ENCODE results near the gene MGLL. TPM values are rescaled to one million over a fixed set of nuclear protein-coding genes. Genes with fewer than 3 reads are reported as not detected.

The MGLL gene
- total and polyA plus RNA-seq, 2 experiments from 2014 or later: 58.7 to 184 TPM

GRCh38 chr3:127680798-127681221 is 141.5 kb downstream of the MGLL start:
- Histone ChIP-seq H3K27me3 (replicated peaks; ENCODE audit: insufficient read depth) (no peaks in the 10 kb centered on the region), H3K9me3 (ENCODE audit: low read depth) (no peaks in the 10 kb centered on the region), H3K9me2 (ENCODE audit: insufficient read depth) (no peaks in the 10 kb centered on the region), H2AFZ (no peak overlapping the region), H3K36me3 (ENCODE audit: low read depth) (no peaks in the 10 kb centered on the region), H3F3A (ENCODE audit: insufficient read depth) (peaks cover 14% of the 10 kb centered on the region), H3K27ac (no peak overlapping the region), H3K4me1 (ENCODE audit: insufficient read depth) (peaks cover 4% of the 10 kb centered on the region; the same call in 1 of the 2 replicates), H3K4me2 (ENCODE audit: unreplicated experiment) (no peak overlapping the region), H3K79me2 (ENCODE audit: insufficient read depth) (no peaks in the 10 kb centered on the region), H4K20me1 (ENCODE audit: insufficient read depth) (no peaks in the 10 kb centered on the region), H3K4me3 (no peak overlapping the region), H3K9ac (no peak overlapping the region)
- in situ Hi-C loops (cut with MboI): no loop called here
- 57 to 65% methylated on average over 1 of the region's 1 CpG for WGBS, 2 experiments (ENCODE audit: low coverage in 1 of 2, low lambda C conversion rate in 2 of 2, missing lambda C conversion rate in 2 of 2)
- DNase-seq: no peak
- no peak for TF ChIP-seq EZH2phosphoT487 (IDR thresholded peaks at IDR 0.05; ENCODE audit: insufficient read depth, low read depth)
- TF ChIP-seq EZH2 (IDR thresholded peaks at IDR 0.05; ENCODE audit: insufficient read depth, poor library complexity, severe bottlenecking): no peak

GRCh38 chr3:127680146-127680661 is 142.1 kb downstream of the MGLL start:
- H3K27ac ChIP-seq: no peak overlapping the region
- H3F3A ChIP-seq (ENCODE audit: insufficient read depth): peaks cover 11% of the 10 kb centered on the region
- H3K36me3 ChIP-seq (ENCODE audit: low read depth): no peaks in the 10 kb centered on the region
- no peak overlapping the region for H3K9ac ChIP-seq
- WGBS, 2 experiments (ENCODE audit: low coverage in 1 of 2, low lambda C conversion rate in 2 of 2, missing lambda C conversion rate in 2 of 2): 94 to 97% methylated on average over 20 to 21 of the region's 21 CpGs
- H4K20me1 ChIP-seq (ENCODE audit: insufficient read depth): no peaks in the 10 kb centered on the region
- no peak overlapping the region for H3K4me3 ChIP-seq
- no peak overlapping the region for H2AFZ ChIP-seq
- peaks cover 4% of the 10 kb centered on the region; the same call in 1 of the 2 replicates for H3K4me1 ChIP-seq (ENCODE audit: insufficient read depth)
- H3K27me3 ChIP-seq (replicated peaks; ENCODE audit: insufficient read depth): no peaks in the 10 kb centered on the region
- H3K9me3 ChIP-seq (ENCODE audit: low read depth): no peaks in the 10 kb centered on the region
- in situ Hi-C loops (cut with MboI): no loop called here
- no peak for TF ChIP-seq EZH2 (IDR thresholded peaks at IDR 0.05; ENCODE audit: insufficient read depth, poor library complexity, severe bottlenecking)
- H3K79me2 ChIP-seq (ENCODE audit: insufficient read depth): no peaks in the 10 kb centered on the region
- no peak overlapping the region for H3K4me2 ChIP-seq (ENCODE audit: unreplicated experiment)
- no peak for DNase-seq
- no peaks in the 10 kb centered on the region for H3K9me2 ChIP-seq (ENCODE audit: insufficient read depth)

- no peak for DNase-seq
- TF ChIP-seq EZH2 (IDR thresholded peaks at IDR 0.05; ENCODE audit: insufficient read depth, poor library complexity, severe bottlenecking) (no peak), EZH2phosphoT487 (IDR thresholded peaks at IDR 0.05; ENCODE audit: insufficient read depth, low read depth) (no peak)
- H3K4me1 ChIP-seq (ENCODE audit: insufficient read depth): peaks cover 4% of the 10 kb centered on the region; the same call in 1 of the 2 replicates
- H3K9me3 ChIP-seq (ENCODE audit: low read depth): no peaks in the 10 kb centered on the region
- H3K4me3 ChIP-seq: no peak overlapping the region
- no peak overlapping the region for H3K4me2 ChIP-seq (ENCODE audit: unreplicated experiment)
- H2AFZ ChIP-seq: no peak overlapping the region
- in situ Hi-C loops (cut with MboI): no loop called here
- no peak overlapping the region for H3K27ac ChIP-seq
- no peaks in the 10 kb centered on the region for H3K9me2 ChIP-seq (ENCODE audit: insufficient read depth)
- 90 to 96% methylated on average over 16 to 21 of the region's 21 CpGs for WGBS, 2 experiments (ENCODE audit: low coverage in 1 of 2, low lambda C conversion rate in 2 of 2, missing lambda C conversion rate in 2 of 2)
- no peak overlapping the region for H3K9ac ChIP-seq
- no peaks in the 10 kb centered on the region for H3K36me3 ChIP-seq (ENCODE audit: low read depth)
- no peaks in the 10 kb centered on the region for H3K27me3 ChIP-seq (replicated peaks; ENCODE audit: insufficient read depth)
- H4K20me1 ChIP-seq (ENCODE audit: insufficient read depth): no peaks in the 10 kb centered on the region
- no peaks in the 10 kb centered on the region for H3K79me2 ChIP-seq (ENCODE audit: insufficient read depth)
- peaks cover 9% of the 10 kb centered on the region for H3F3A ChIP-seq (ENCODE audit: insufficient read depth)
These were observed 142.7 kb downstream of the MGLL start for GRCh38 chr3:127679534-127680145.

- no peak for TF ChIP-seq EZH2 (IDR thresholded peaks at IDR 0.05; ENCODE audit: insufficient read depth, poor library complexity, severe bottlenecking)
- no peak for TF ChIP-seq EZH2phosphoT487 (IDR thresholded peaks at IDR 0.05; ENCODE audit: insufficient read depth, low read depth)
- Histone ChIP-seq H3K4me2 (ENCODE audit: unreplicated experiment) (no peak overlapping the region), H3K4me3 (no peak overlapping the region), H3K79me2 (ENCODE audit: insufficient read depth) (peaks cover 3% of the 10 kb centered on the region; the same call in 1 of the 2 replicates), H3K27me3 (replicated peaks; ENCODE audit: insufficient read depth) (no peaks in the 10 kb centered on the region), H3K9me3 (ENCODE audit: low read depth) (no peaks in the 10 kb centered on the region), H3K4me1 (ENCODE audit: insufficient read depth) (peaks cover 2% of the 10 kb centered on the region; the same call in 1 of the 2 replicates), H4K20me1 (ENCODE audit: insufficient read depth) (no peaks in the 10 kb centered on the region), H3K36me3 (ENCODE audit: low read depth) (no peaks in the 10 kb centered on the region), H3K9me2 (ENCODE audit: insufficient read depth) (no peaks in the 10 kb centered on the region), H3K9ac (no peak overlapping the region), H3K27ac (no peak overlapping the region), H2AFZ (no peak overlapping the region), H3F3A (ENCODE audit: insufficient read depth) (peaks cover 2% of the 10 kb centered on the region)
- in situ Hi-C loops (cut with MboI): no loop called here
- no peak for DNase-seq
- WGBS, 2 experiments (ENCODE audit: low coverage in 1 of 2, low lambda C conversion rate in 2 of 2, missing lambda C conversion rate in 2 of 2): 82 to 85% methylated on average over 11 to 12 of the region's 12 CpGs
These were observed 143.4 kb downstream of the MGLL start for GRCh38 chr3:127678611-127679533.
